Breast epithelium (tissue), 4 donors: ENCODE measurements around the gene MRPS14. TPM values are rescaled to one million over a fixed set of nuclear protein-coding genes. Genes with fewer than 3 reads are reported as not detected.

Experiments used
- DNase-seq, 2 donors: peaks; one replicate each; pipeline ENCODE4 v3.0.0-alpha.2; 2019; ENCODE audit warnings: low spot score in 2 of 2
- H3K27ac ChIP-seq, 2 donors: fragments of 200-600 bp; sonication (generic) in 1 of 2; one replicate each; pipeline ENCODE4 v1.5.1; 2016 to 2019; ENCODE audit warnings: mild to moderate bottlenecking in 1 of 2
- H3K27me3 ChIP-seq, 2 donors: fragments of 200-600 bp; sonication (generic) in 1 of 2; one replicate each; pipeline versions ENCODE4 v1.5.1 to v1.6.0; 2017 to 2019; ENCODE audit warnings: control low read depth in 1 of 2, mild to moderate bottlenecking in 1 of 2
- H3K36me3 ChIP-seq: fragments of 200-600 bp; one replicate; pipeline ENCODE4 v1.5.1; 2019
- H3K4me1 ChIP-seq, 2 donors: fragments of 200-600 bp; sonication (generic); one replicate each; pipeline ENCODE4 v1.5.1; 2016 to 2019; ENCODE audit warnings: control low read depth in 1 of 2
- H3K4me3 ChIP-seq, 3 donors: fragments of 200-600 bp; sonication (generic); 1 replicate in 2 of 3; 2 replicates in 1 of 3; pipeline ENCODE4 v1.5.1; 2016 to 2019; ENCODE audit warnings: mild to moderate bottlenecking in 3 of 3, moderate library complexity in 2 of 3
- H3K9me3 ChIP-seq, 2 donors: fragments of 200-600 bp; sonication (generic) in 1 of 2; one replicate each; pipeline ENCODE4 v1.5.1; 2016 to 2019; ENCODE audit warnings: control low read depth in 1 of 2
- CTCF ChIP-seq, 3 donors: fragments of 450-650 bp; IDR thresholded peaks; one replicate each; pipeline ENCODE4 v1.5.1; 2016 to 2017; ENCODE audit warnings: antibody characterized with exemption in 3 of 3, mild to moderate bottlenecking in 3 of 3, moderate library complexity in 3 of 3
- POLR2A ChIP-seq: fragments of 450-650 bp; IDR thresholded peaks from one replicate; pipeline ENCODE4 v1.6.1; 2016; ENCODE audit warnings: antibody characterized with exemption, mild to moderate bottlenecking, moderate library complexity
- POLR2AphosphoS5 ChIP-seq, 3 donors: sonication (generic); formaldehyde crosslinking; IDR thresholded peaks; one replicate each; pipeline ENCODE4 v1.6.1; 2017; ENCODE audit warnings: antibody characterized with exemption in 3 of 3
- intact Hi-C: fragments of 100-400 bp; cut with DNase I; formaldehyde crosslinking; loops from one replicate; pipeline ENCODE4 v1.15.1; 2023; ENCODE audit warnings: low total_unique reads
- total RNA-seq, 3 donors: library from RNA; depleted of rRNA; stranded (reverse); fragments of >200 nt; gene quantifications; one replicate each; pipeline ENCODE4 v1.1.0, GENCODE V29; 2016

The MRPS14 gene
- total RNA-seq, 3 donors from 2014 or later: 22.9 to 38.5 (median 28.5) TPM

GRCh38 chr1:175062858-175063257 lies 39.6 kb upstream of the MRPS14 start:
- TF ChIP-seq POLR2A (no peak), POLR2AphosphoS5 (IDR thresholded peaks at IDR 0.05) (no peak), CTCF (IDR thresholded peaks at IDR 0.05) (no peak)
- Histone ChIP-seq H3K27ac (no peak overlapping the region), H3K36me3 (no peaks in the 10 kb centered on the region), H3K4me1 (no peaks in the 10 kb centered on the region), H3K9me3 (no peaks in the 10 kb centered on the region), H3K4me3 (no peak overlapping the region), H3K27me3 (no peaks in the 10 kb centered on the region)
- no peak for DNase-seq
- intact Hi-C loops: no loop called here

GRCh38 chr1:175062339-175062738 lies 39.1 kb upstream of the MRPS14 start:
- intact Hi-C loops: no loop called here
- TF ChIP-seq POLR2A (no peak), POLR2AphosphoS5 (IDR thresholded peaks at IDR 0.05) (no peak), CTCF (IDR thresholded peaks at IDR 0.05) (no peak)
- no peak for DNase-seq
- no peaks in the 10 kb centered on the region for H3K36me3 ChIP-seq
- H3K27ac ChIP-seq: no peak overlapping the region
- no peaks in the 10 kb centered on the region for H3K9me3 ChIP-seq
- H3K4me3 ChIP-seq: no peak overlapping the region
- H3K4me1 ChIP-seq: no peaks in the 10 kb centered on the region
- no peaks in the 10 kb centered on the region for H3K27me3 ChIP-seq

GRCh38 chr1:175054736-175055135 lies 31.5 kb upstream of the MRPS14 start:
- Histone ChIP-seq H3K4me3 (no peak overlapping the region), H3K27me3 (no peaks in the 10 kb centered on the region), H3K27ac (no peak overlapping the region), H3K4me1 (no peaks in the 10 kb centered on the region), H3K36me3 (no peaks in the 10 kb centered on the region), H3K9me3 (no peaks in the 10 kb centered on the region)
- TF ChIP-seq POLR2AphosphoS5 (IDR thresholded peaks at IDR 0.05) (no peak), CTCF (IDR thresholded peaks at IDR 0.05) (no peak), POLR2A (no peak)
- intact Hi-C loops: no loop called here
- no peak for DNase-seq

- TF ChIP-seq POLR2AphosphoS5 (IDR thresholded peaks at IDR 0.05): no peak
- no peak for TF ChIP-seq POLR2A
- no peak for TF ChIP-seq CTCF (IDR thresholded peaks at IDR 0.05)
- H3K27ac ChIP-seq: no peak overlapping the region
These were observed 27.8 kb upstream of the MRPS14 start for GRCh38 chr1:175050992-175051391.

GRCh38 chr1:175045519-175045918 lies 22.3 kb upstream of the MRPS14 start:
- intact Hi-C loops: no loop called here

More at GRCh38 chr1:175050992-175051391, 27.8 kb upstream of the MRPS14 start:
- Histone ChIP-seq H3K4me3 (no peak overlapping the region), H3K4me1 (no peaks in the 10 kb centered on the region), H3K27me3 (no peaks in the 10 kb centered on the region), H3K9me3 (no peaks in the 10 kb centered on the region), H3K36me3 (no peaks in the 10 kb centered on the region)
- intact Hi-C loops: no loop called here
- no peak for DNase-seq

More at GRCh38 chr1:175045519-175045918, 22.3 kb upstream of the MRPS14 start:
- H3K27ac ChIP-seq: no peak overlapping the region
- H3K27me3 ChIP-seq: no peaks in the 10 kb centered on the region
- no peak for DNase-seq
- H3K9me3 ChIP-seq: no peaks in the 10 kb centered on the region
- no peaks in the 10 kb centered on the region for H3K4me1 ChIP-seq
- H3K4me3 ChIP-seq: no peak overlapping the region
- H3K36me3 ChIP-seq: no peaks in the 10 kb centered on the region
- no peak for TF ChIP-seq CTCF (IDR thresholded peaks at IDR 0.05)
- no peak for TF ChIP-seq POLR2AphosphoS5 (IDR thresholded peaks at IDR 0.05)
- no peak for TF ChIP-seq POLR2A
